Measurements from ENCODE around the gene HID1. TPM values are rescaled to one million over a fixed set of nuclear protein-coding genes. Genes with fewer than 3 reads are reported as not detected.
"Not testable (repeated sequence)": the region's sequence is repeated elsewhere in the genome, so short reads cannot be mapped to it uniquely, and the experiment has no call there.

Gene HID1
- total RNA-seq, 1 donor from 2014 or later, result 0.83 TPM

- DNase-seq (ENCODE audit: low read depth), result peak; percentile 24
Observed at GRCh38 chr17:74923538-74924249, 48.9 kb downstream of the HID1 start.

DNA sequence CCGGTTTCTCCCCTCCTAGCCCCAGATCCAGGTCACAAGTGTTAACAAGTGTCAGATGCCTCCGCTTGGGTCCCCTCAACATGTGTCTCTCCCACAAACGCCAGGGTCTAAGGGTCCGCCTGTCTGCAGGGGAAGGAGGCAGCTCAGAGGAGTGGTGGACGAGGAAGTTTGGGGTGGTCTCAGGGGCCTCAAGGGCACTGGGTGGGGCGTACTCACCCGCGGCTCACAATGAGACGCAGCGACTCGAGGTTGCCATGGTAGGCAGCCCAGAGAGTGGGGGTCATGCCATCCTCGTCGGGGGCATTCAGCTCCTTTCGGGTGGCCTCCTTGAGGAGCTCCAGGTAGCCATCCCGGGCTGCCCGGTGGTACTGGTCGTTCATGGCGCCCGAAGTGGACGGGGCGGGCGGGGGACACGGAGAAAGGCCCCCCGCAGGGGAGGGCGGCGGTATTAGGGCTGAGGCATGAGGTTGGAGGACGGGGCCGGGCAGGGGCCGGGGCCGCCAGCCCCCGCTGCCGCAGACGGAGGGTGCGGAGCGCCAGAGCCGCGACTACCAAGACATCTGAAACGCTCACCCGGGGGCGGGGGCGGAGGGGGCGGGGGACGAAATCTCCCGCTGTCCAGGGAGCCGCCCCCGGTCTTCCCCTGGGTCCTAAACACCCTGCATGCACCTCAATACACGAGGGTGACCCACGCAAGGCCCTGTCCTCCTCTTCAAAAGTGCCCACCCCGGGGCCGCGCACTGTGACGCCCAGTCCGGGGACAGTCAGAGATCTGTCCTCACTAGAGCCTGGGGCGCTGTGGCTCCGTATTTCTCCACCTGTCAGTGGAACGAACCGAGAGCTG lies 49.6 kb downstream of the HID1 start, which contains the start of gene USH1G:
Gene USH1G (minus strand): TSS at position 562 of the 844 bp plus-strand sequence. CDS start 182 bp downstream, at position 380.
- peak; percentile 10 for DNase-seq (ENCODE audit: low read depth)

DNA sequence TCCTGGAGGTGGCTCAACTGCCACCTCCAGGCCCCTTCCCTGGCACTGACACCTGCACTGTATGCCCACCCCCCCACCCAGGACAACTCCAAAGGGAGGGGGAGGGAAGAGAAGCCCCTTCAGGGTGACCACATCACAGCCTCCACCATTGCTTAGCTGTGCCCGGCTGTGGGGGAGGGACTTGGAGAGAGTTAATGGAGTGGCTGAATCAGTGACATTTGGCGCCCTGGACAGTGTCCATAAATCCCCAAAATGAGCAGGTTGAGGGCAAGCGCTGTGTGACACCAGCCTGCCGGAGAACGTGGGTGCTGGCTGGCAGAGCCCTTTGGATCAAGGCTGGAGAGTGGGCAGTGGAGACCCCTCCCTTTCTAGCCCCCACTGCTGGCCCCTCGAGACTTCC lies 50.4 kb downstream of the HID1 start:
- DNase-seq (ENCODE audit: low read depth), result no peak

DNA sequence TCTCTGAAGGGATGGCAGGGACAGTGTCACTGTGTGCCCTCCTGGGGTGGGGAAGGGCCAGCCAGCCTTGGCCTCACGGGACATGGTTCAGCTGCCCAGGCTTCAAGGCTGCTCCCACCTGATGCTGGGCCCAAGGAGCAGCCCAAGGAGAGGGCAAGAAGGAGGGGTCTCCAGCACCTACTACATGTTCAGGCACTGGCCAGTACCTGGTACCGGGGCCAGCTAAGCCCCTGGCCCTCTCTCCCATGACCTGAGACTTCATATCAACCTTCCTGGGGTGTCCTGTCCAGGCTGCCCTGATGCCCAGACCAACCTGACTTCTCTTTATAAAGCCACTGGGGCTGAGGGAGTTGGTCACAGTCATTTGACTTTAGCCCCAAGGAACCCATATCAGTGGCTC lies 50.8 kb downstream of the HID1 start:
- no peak for DNase-seq (ENCODE audit: low read depth)

GRCh38 chr17:74921026-74921681 lies 51.4 kb downstream of the HID1 start:
- DNase-seq (ENCODE audit: low read depth), result no peak

GRCh38 chr17:74920642-74921025 lies 51.9 kb downstream of the HID1 start:
- DNase-seq (ENCODE audit: low read depth), result no peak

- DNase-seq (ENCODE audit: low read depth), result no peak
Observed at GRCh38 chr17:74920306-74920620, 52.3 kb downstream of the HID1 start.

GRCh38 chr17:74919440-74920305 lies 52.9 kb downstream of the HID1 start:
- DNase-seq (ENCODE audit: low read depth), result no peak

GRCh38 chr17:74918906-74919305 lies 53.7 kb downstream of the HID1 start:
- DNase-seq (ENCODE audit: low read depth), result no peak

GRCh38 chr17:74917430-74917829 lies 55.1 kb downstream of the HID1 start:
- DNase-seq (ENCODE audit: low read depth), result no peak

GRCh38 chr17:74916851-74917199 lies 55.7 kb downstream of the HID1 start:
- no peak for DNase-seq (ENCODE audit: low read depth)

- DNase-seq (ENCODE audit: low read depth), result no peak
Observed at GRCh38 chr17:74916136-74916850, 56.3 kb downstream of the HID1 start.

GRCh38 chr17:74911423-74911822 lies 61.1 kb downstream of the HID1 start:
- not testable (repeated sequence) for DNase-seq (ENCODE audit: low read depth)

GRCh38 chr17:74909097-74909496 lies 63.5 kb downstream of the HID1 start:
- not testable (repeated sequence) for DNase-seq (ENCODE audit: low read depth)

- DNase-seq (ENCODE audit: low read depth), result no peak
Observed at GRCh38 chr17:74907012-74907411, 65.5 kb downstream of the HID1 start.

DNA sequence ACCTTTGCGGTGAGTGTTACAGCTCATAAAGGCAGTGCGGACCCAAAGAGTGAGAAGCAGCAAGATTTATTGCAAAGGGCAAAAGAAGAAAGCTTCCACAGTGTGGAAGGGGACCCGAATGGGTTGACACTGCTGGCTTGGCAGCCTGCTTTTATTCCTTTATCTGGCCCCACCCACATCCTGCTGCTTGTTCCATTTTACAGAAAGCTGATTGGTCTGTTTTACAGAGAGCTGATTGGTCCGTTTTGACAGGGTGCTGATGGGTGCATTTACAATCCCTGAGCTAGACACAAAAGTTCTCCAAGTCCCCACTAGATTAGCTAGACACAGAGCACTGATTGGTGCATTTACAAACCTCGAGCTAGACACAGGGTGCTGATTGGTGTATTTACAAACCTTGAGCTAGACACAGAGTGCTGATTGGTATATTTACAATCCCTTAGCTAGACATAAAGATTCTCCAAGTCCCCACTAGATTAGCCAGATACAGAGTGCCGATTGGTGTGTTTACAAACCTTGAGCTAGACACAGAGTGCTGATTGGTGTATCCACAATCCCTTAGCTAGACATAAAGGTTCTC lies 66.3 kb downstream of the HID1 start:
- not testable (repeated sequence) for DNase-seq (ENCODE audit: low read depth)

- no peak for DNase-seq (ENCODE audit: low read depth)
Observed at GRCh38 chr17:74904687-74905409, 67.7 kb downstream of the HID1 start.

- no peak for DNase-seq (ENCODE audit: low read depth)
Observed at GRCh38 chr17:74903671-74904070, 68.9 kb downstream of the HID1 start.

DNA sequence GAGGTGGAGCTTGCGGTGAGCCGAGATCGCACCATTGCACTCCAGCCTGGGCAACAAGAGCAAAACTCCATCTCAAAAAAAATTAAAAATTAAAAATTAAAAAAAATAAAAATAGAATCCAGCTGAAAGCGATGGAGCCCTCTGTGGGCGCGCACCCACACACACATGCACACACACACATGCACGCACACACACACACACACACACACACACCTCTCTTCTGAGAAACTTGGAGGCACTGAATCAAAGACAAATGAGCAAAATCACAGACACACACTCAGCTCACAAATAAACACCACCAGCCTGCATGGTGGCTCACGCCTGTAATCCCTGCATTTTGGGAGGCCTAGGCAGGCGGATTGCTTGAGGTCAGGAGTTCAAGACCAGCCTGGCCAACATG lies 69.5 kb downstream of the HID1 start:
- no peak for DNase-seq (ENCODE audit: low read depth)
